Stimulated activated CD8-positive, alpha-beta memory T cell treated with anti-CD3 and anti-CD28 coated beads, Interleukin-2, amount 100 ng/mL, for 48 hours (primary cell): ENCODE measurements around the gene DEXI.
"Not testable (repeated sequence)": the region's sequence is repeated elsewhere in the genome, so short reads cannot be mapped to it uniquely, and the experiment has no call there.

ENCODE experiments used
- DNase-seq, 2 donors: peaks; one replicate each; pipeline ENCODE4 v3.0.0-alpha.2; 2020; ENCODE audit warnings: low read depth in 2 of 2

The DEXI gene

DNA sequence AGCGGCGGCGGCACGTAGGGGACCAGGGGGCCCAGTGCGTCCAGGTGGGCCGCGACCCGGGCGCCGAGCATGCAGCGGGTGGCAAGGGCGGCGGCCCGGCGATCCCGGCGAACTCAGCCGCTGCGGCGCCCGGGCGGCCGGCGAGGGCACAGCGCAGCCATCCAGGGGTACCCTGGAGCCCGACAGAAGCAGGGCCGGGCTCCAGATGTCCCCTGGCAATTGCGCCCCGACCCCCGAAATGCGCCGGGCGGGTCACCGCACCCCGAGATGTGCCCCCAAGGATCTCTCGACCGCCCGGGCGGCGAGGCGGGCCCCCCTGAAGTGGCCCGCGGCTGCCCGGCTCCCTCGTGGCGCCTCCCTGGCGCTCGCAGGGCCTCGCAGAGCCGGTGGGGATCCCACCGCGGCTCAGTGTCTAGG, 325 bp downstream of the DEXI start:
- not testable (repeated sequence) for DNase-seq

DNA sequence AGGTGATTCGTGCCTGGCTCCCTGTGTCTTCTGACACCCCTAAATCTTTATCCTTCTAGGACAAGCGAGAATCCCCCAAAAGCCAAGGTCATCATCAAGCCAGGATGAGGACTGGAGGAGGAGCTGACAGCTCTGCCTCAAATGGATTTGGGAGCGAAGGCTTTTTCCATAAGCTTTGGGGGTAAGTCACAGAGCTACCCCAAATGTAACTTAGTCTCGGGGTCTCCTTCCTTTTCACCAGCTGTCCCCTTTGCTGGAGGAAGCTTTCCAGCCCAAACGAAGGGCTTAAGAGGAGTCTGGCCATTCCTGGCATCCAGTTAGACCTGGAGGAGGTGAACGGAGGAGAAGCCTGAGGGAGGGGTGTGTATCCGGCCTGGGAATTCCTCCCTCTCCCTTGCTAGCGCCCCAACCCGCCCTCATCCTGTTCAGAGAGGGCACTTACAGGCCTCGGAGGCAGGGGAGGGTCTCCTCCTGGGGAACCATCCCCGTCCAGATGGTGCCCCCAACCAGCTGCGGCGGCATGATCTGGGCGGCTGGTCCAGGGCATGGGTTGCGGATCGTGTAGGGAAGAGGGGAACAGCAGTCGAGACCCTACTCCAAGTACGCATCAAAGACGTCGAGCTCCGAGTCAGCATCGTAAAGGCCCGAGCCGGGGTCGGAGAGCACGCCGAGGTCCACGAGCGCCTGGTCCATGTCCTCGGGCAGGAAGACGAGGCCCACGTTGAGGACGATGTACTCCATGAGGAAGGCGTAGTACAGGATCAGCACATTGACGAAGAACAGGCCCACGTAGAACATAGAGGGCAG, 938 bp downstream of the DEXI start:
- no peak for DNase-seq

DNA sequence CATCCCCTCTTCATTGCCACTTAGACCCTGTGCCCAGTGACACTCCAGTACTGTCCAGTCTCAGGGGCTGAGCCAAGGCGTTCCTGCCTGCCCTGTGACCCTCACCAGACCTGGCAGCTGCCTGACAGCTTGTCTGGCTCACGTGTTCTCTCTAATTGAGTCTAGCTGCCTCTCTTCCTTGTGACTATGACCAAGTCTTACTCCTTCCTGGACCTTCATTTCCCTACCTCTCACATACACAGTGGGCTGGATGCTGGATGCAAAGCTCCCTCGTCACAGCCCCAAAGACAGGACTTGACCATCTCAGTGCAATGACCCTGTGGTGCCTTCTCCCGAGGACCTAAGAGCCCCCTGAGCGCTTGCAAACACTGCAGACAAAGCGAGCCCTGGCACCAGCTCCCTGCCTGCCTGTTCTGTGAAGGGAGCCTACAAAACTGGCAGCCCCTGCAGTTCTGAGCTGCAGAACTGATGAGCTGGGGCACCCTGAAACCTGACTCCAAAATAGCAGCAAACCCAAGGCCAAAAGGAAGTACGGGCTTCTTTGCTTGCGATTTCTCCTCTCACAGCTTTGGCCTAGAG, 1.7 kb downstream of the DEXI start:
- DNase-seq = no peak

DNA sequence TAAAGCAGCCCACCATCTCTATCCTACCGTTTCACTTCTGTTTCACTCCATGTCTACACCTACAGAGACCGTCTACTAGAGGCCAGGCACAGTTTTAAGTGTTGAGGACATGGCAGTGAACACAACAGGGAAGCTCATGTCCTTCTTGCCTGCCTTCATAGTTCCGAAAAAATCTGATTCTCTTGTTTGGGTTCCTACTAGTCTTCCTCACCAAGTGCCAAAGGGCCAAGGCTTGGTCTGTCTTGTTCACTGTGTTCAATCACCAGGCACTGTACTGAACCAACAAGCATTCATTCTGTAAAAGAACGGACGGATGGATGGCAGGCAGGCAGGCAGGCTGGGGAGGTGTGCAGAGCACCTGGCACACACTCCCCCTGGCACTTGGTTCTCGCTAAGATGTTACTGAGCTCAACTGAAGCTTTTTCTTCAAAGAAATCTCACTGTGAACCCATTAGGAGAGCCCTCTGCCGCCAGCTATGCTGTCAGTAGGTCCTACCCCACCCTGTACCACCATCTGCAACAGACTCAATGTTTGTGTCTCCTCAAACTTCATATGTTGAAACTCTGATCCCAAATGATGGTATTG, 2.5 kb downstream of the DEXI start:
- no peak for DNase-seq

DNA sequence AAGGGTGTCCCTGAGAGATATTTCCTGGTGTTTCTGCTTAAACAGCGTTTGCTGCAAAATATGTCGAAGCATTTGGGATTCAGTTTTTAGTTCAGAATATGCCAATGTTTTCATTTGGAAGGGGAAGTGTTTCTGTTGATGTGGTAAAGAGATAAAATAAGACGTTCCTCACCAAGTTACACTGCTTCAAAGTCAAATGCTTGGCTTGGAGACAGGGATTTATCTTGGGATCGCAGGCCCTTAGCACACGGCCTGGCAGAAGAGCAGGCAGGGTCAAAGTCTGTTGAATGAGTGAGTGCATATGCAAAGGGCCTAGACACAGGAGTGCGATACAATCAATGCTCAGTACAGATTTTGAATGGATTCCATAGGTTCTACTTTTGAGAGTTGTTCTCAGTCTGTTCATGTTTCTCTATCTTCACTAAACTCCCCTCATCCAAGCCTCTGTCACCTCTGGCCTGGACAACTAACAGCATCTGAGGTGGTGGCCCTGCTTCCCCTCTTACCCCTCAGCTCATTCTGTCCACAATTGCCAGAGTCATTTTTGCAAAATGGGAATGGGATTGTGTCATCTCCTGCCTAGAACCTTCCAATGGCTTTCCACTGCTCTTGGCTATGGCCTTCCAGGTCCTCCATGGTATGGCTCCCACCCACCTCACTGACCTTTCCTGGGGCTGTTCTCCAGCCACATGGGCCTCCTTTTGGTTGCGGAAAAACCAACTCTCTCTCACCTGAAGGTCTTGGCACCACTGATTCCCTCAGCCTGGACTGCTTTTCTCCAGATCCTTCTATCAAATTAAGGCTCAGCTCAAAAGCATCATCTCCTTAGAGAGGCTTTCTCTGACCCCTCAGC, 3.2 kb downstream of the DEXI start:
- no peak for DNase-seq

DNA sequence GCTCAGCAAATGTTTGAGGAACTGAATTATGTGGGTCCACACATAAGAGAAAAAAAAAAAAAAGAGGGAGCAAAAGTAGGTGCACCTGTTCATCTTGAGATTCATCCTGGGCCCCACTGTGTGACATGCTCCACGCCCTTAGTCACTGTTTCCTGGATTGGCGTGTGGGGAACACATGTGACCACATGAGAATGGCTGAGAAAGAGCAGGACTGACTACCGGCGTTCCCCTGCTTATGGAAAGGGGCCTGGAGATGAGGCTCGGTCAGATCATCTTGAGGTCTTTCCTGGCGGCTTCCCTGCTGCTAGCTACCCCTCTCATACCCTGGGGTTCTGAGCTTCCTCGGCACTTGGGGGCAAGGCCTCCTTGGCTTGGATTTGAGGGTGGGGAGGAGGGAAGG, 3.9 kb downstream of the DEXI start:
- no peak for DNase-seq

DNA sequence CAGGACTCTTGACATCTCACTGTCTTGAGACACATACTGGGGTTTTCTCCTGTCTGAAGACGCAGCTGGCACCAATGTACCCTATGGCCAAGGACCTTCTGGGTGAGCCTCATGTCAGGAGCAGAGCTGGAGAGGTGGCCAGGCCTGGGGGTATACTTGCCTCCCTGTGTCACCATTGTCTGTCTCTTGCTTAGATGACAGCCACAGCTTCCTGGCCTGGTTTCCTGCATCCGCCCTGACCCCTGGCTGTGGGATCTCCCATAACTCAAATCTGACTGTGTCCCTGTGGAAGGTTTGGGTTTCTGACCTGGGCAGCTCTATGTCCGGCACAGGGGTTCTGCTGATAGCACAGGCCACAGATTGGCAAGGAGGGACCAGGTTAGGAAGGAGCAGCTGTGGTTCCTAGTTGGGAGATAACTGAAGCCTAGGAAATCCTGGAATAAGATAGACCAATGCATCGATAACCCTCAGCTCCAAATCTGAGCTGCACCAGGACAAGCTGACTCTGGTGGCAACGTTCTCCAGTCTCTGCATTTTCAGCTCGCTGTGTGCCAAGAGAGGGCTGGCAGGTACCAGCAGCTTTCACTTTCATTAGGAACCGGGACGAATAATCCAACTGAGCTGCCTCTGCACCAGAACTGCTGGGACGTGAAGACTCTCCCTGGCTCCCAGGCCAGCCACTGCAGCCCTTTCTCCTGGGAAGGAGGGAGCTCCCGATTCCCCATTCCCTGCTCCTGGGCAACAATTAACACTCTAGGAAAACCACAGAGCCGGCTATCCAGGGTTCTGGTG, 5.0 kb downstream of the DEXI start:
- no peak for DNase-seq

DNA sequence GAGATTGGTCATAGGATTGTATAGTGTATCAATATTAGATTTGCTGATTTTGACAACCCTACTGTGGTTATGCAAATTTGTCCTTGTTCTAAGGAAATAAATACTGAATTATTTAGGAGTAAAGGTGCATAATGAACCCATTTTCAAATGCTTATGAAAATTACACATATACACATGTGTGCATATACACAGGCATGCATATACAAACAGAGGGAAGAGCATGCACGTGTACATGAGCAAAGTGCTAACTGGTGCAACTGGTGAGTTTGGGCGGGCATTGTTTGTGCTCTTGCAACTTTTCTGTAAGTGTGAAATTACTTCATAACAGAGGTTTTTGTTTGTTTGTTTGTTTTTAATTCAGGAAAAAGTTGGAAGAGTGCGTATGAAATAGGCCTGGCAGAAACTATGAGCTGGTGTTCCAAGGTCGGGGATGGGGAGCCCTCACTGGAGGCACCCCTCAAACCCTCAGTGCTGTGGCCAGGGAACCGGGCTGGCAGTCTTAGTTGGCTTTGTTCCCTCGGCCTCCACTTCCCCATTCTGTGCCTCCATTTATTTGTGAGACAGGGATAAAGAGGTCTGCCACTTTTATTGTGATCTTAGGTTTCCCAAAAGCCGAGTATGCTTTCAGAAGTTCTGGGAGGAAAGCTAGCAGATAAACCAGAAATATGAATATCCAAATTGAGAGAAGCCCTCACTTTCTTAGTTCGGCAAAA, 5.8 kb downstream of the DEXI start:
- DNase-seq = no peak

DNA sequence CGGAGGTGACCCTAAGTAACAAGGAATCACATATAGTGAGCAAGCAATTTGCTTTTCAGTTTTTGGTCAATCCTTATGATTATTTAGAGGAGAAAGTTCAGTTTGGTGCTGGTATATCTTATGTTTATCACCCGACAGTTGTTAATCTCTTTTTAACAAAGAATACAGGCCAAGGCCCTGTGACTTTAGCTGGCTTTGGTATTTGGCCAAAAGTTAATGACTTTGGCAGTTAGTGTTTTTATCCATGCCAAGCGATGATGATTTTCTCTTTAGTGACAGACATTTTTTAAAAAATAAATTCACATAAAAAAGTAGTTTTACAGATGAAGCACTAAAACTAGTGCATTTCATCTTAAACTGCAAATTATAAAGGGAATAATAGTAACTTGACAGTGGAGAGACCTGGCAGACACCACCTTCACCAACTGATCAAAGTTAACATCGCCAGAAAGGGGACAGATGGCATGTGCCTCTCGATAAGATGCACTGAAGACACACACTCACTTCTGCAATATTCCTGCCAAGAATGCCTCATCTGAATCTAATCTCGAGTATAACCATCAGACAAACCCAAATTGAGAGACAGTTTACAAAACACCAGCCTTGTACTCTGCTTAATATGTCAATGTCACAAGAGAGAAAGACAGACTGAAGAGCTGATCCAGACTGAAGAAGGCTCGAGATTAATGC, 6.9 kb downstream of the DEXI start:
- no peak for DNase-seq

DNA sequence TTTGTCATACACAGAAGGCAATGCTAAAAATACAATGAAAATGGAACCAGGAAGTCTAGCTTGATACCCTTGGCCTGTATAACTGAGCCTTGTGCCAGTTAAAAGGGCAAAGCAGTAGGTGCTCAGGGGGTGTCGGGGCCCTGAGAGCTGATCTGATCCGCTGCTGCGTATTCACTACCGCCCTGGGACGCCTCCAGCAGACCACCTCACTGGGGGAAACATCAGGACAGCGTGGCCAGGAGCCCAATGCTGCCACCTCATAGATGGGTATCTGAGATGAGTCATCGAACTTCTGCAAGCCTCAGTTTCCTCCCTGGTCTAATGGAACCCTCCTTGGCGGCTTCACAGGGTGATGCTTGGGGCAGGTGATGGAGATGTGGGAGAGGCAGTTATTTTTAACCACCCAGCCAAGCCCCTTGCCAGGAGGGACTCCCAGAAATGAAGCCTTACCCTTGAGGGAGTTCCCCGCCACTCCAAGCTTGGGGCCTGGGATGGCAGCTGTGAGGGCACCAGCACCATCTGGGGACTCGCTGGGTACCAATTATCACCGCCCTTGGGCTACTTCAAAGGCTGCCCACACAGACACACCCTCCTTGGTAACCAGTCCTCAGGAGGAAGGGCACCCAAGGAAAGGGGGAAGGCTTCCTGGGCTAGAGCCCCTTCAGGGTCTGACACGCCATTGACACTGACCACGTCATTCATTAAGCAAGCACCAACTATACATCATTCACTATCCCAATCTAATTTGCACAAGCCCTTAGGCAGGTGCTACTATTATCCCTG, 7.8 kb downstream of the DEXI start:
- no peak for DNase-seq

DNA sequence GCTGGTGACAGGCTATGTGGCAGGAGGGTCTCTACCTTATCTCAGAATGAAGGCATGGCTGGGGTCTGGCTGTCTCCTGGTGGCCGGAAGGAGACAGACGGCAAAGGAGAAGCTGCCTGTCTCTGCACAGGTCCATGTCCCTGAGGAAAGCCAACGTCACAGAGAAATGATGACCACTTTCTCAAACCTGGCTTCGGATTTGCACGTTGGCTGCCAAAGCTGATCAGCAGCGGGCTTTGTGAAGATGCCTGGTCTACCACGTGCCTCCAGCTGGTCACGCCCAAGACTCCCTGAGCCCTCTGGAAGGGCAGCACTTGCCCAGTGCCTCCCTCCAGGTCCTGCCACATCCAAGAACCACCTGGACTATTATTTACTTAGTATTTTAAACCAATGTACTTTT, 8.4 kb downstream of the DEXI start:
- DNase-seq = no peak

DNA sequence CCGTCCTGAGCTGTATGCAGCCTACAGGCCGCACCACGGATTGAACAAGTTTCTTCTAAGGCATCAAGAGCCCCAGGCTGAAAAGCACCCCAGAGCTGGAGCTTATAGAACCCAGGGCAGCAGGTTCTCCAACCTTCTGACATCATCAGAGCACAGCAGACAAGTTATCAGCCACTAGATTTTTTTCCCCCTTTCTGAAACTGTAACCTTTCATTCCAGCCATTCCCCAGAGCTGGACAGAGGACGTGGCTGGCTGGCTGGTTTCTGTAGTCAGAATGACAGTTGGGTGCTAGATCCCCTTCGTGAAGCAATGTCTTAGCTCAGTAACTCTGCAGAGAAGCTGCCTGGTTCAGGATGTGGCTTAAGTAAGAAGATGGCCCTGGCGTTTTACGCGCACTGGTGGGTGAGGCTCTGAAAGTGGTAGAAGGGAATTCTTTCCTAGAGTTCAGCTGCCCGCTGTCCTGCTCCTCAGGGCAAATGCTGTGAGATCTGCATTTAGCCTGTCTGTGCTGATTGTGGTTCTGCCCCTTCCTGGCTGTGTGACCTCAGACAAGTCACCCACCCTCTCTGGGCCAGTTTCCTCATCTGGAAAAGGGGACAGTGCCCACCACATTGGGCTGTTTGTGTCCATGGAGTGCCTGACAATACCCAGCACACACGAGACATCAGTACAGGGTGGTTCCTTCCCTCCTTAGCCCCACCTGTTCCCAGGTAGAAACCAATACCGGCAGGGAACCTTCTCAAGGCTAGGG, 9.1 kb downstream of the DEXI start:
- no peak for DNase-seq

DNA sequence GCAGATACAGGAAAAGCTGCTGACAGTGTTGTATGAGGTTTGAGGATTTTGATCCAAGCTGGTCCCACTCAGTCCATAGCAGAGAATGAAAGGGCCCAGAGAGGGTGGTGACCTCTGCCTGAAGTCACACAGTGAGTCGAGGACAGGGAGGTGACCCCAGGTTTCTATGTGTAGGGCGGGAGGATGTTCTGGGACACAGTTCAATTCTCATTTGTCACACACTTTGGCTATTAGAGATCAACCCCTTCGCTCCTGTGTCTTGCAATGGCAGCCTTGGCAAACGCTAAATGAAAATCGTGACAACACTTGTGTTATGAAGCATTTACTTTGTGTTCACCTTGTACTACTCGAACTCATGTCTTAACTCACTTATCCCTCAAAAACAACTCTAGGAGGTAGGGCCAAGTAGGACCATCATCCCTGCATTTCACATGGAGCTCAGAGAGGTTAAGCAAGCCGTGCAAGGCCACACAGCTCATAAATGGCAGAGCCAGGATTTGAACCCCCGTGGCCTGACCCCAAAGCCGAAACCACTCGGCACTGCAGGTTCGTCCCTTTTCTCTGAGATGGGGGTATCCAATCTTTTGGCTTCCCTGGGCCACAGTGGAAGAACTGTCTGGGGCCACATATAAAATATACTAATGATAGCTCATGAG, 10.2 kb downstream of the DEXI start:
- no peak for DNase-seq

DNA sequence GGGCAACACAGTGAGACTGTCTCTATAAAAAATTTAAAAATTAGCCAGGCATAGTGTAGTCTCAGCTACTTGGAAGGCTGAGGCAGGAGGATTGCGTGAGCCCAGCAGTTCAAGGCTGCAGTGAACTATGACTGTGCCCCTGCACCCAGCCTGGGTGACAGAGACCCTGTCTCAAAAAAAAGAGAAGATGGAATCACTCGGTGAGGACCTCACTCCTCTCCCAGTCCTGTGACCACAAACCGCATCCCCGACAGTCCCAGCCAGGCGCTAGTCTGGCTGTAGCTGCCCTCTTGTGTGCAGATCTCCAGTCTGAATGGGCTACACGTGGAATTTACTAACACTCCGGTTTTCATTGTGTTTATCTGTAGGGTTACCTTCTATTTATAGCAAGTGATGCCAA, 11.1 kb downstream of the DEXI start:
- no peak for DNase-seq

DNA sequence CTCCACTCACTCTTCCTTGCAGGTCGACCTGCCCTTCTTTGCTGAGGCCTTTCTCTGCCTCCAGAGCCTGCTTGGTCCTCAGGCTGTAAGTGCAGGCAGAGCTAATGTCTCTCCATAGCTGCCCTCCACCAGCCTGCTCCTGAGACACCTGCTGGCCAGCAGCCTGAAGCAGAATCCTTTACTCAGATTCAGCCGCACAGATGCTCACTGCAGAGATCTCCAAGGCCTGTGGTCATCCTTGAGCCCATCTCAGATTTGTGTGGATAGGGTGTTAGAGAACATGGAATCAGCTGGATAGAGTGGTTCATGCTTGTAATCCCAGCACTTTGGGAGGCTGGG, 11.5 kb downstream of the DEXI start:
- no peak for DNase-seq

DNA sequence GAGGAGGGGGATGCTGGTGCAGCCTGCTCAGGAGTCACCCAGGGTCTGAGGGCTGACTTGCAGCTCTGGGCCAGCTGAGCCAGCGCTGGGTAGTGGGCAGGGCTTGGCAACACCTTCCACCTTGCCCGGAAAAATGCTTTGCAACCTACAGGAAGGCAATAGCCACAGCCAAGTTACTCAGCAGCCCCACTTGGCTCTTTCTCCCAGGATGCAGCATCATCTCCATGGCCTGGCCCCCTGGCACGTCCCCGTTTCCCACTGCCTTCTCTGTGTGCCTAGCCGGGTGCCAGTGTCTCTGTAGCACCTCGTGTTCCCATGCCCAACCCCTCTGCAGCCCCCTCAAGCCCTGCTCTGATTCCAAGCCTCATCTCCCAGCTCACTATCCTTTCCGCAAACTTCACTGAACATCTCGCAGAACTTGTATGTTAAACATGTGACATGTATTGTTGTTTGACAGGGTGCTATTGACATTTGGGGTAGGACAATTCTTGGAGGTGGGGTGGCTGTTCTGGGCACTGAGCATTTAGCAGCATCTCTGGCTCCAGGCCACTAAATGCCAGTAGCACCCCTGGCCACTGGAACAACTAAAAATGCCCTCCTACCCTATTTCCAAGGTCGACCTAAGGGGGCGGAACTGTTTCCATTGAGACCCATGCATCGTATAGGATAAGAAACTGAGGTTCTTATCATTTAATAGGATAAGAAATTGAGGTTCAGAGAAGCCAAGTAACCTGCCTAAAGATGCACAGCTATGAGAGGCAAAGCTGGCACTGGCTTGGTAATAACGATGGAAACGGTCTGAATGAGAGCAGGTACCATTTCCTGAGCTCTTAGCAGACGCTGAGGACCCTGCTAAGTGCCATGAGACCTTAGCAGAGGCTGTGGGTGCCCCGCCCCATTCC, 12.2 kb downstream of the DEXI start:
- DNase-seq = no peak

DNA sequence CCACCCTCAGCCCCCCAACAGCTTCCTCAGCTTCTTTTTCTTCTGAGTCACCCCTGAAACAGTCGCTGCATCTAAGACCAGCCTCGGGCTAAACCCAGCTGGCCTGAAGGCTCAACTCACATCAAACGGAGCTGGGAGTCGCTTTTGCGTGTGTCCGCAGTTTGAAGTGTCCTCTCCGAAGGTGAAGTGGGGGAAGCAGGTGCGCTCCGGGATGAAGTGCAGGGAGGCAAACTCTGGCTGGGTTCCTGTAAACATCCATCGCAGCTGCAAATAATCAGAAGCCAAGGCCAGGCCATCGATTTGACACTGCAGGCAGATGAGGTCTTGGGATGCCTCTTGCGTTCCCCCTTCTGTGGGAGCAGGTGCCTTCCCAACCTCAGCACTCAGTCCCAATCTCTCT, 13.2 kb downstream of the DEXI start:
- not testable (repeated sequence) for DNase-seq
